K562 (cell line): Measurements from ENCODE around the gene ANKRD1. TPM values are rescaled to one million over a fixed set of nuclear protein-coding genes. Genes with fewer than 3 reads are reported as not detected.

Source experiments
- ATAC-seq: fragments of 200-7000 bp; cut with Tn5 transposase; 3 replicates; pipeline ENCODE4 v1.9.1; 2020; ENCODE audit warnings: moderate library complexity
- BruUV-seq: library from RNA; stranded (reverse); fragments of 400-500 nt; replicated peaks from 2 replicates; lab custom pipeline; 2021; lab: Mats Ljungman, UMichigan
- CTCF ChIA-PET: fragments of 300-600 bp; formaldehyde crosslinking; extraction: SDS; loops from one replicate; lab custom pipeline; 2021; ENCODE audit warnings: low intra/inter-chr PET ratio; lab: Yijun Ruan, JAX
- POLR2A ChIA-PET: fragments of 300-600, 350-650 bp; sonication (Branson Sonifier 250); formaldehyde crosslinking; extraction: SDS; loops from one replicate; lab custom pipeline; 2021; ENCODE audit warnings: antibody characterized with exemption, inconsistent platforms; lab: Yijun Ruan, JAX
- DNase-seq, 4 experiments: peaks; one replicate each; pipeline versions ENCODE4 v3.0.0 to v3.0.0-alpha.2; 2011 to 2018; ENCODE audit warnings: low spot score in 3 of 4, mixed read lengths in 3 of 4; ENCODE audit errors: extremely low read depth in 1 of 4
- FAIRE-seq: peaks from 2 replicates; lab custom pipeline; 2011; peaks lifted over from hg19 to GRCh38; lab: Jason Lieb, UNC
- H2AFZ ChIP-seq: 2 replicates; pipeline ENCODE4 v1.6.0; 2011; ENCODE audit warnings: low read depth, low read length, control low read depth, inconsistent platforms
- H3K27ac ChIP-seq: fragments of 200-600 bp; 3 replicates; pipeline ENCODE4 v1.8.0; 2011; ENCODE audit warnings: low read depth, mild to moderate bottlenecking, control low read depth, inconsistent platforms, low read length, moderate library complexity, mixed read lengths; ENCODE audit errors: extremely low read depth
- H3K27me3 ChIP-seq, 2 experiments: fragments of 300-600 bp in 1 of 2; 2 replicates in 1 of 2; 3 replicates in 1 of 2; pipeline versions ENCODE4 v1.6.0 to v1.8.0; 2011; ENCODE audit warnings: inconsistent platforms in 2 of 2, low read length in 2 of 2, mild to moderate bottlenecking in 1 of 2, mixed read lengths in 1 of 2, moderate library complexity in 1 of 2; ENCODE audit not compliant: control insufficient read depth in 2 of 2, insufficient read depth in 2 of 2
- H3K36me3 ChIP-seq: fragments of 300-600 bp; 3 replicates; pipeline ENCODE4 v1.8.0; 2011; ENCODE audit warnings: mild to moderate bottlenecking, low read length, inconsistent platforms; ENCODE audit not compliant: control insufficient read depth, insufficient read depth
- H3K4me1 ChIP-seq, 2 experiments: fragments of 200-600 bp in 1 of 2; replicated peaks in 1 of 2; 2 replicates in 1 of 2; 3 replicates in 1 of 2; pipeline versions ENCODE4 v1.5.1 to v1.8.0; 2011; ENCODE audit warnings: inconsistent platforms in 2 of 2, low read length in 2 of 2, mild to moderate bottlenecking in 1 of 2, mixed read lengths in 1 of 2, moderate library complexity in 1 of 2; ENCODE audit not compliant: control insufficient read depth in 2 of 2, insufficient read depth in 2 of 2
- H3K4me2 ChIP-seq: 2 replicates; pipeline ENCODE4 v1.6.1; 2011; ENCODE audit warnings: low read length, control low read depth, inconsistent platforms, mixed read lengths; ENCODE audit not compliant: insufficient read depth
- H3K4me3 ChIP-seq: fragments of 200-600 bp; sonication (generic), shearing (Covaris generic); 2 replicates; pipeline ENCODE4 v1.5.1; 2016; ENCODE audit warnings: control low read depth, inconsistent platforms
- H3K79me2 ChIP-seq: fragments of 200-600 bp; 3 replicates; pipeline ENCODE4 v1.8.0; 2011; ENCODE audit warnings: low read length, inconsistent platforms; ENCODE audit not compliant: control insufficient read depth, insufficient read depth
- H3K9ac ChIP-seq, 2 experiments: 2 replicates each; pipeline versions ENCODE4 v1.6.0 to v1.6.1; 2011; ENCODE audit warnings: low read depth in 2 of 2, low read length in 2 of 2, control low read depth in 1 of 2, inconsistent platforms in 1 of 2, mild to moderate bottlenecking in 1 of 2, mixed read lengths in 1 of 2; ENCODE audit not compliant: insufficient read depth in 1 of 2
- H3K9me1 ChIP-seq: one replicate; pipeline ENCODE4 v1.6.0; 2011; ENCODE audit warnings: inconsistent platforms, mild to moderate bottlenecking, low read length, moderate library complexity; ENCODE audit not compliant: control insufficient read depth, insufficient read depth
- H3K9me3 ChIP-seq: replicated peaks from 2 replicates; pipeline ENCODE4 v1.5.1; 2011; ENCODE audit warnings: low read depth, low read length, inconsistent platforms; ENCODE audit not compliant: control insufficient read depth, insufficient read depth
- H4K20me1 ChIP-seq: replicated peaks from 2 replicates; pipeline ENCODE4 v1.6.1; 2011; ENCODE audit warnings: low read length, inconsistent platforms, mixed read lengths; ENCODE audit not compliant: control insufficient read depth, insufficient read depth
- ARID2 ChIP-seq: fragments of 450-650 bp; IDR thresholded peaks from 2 replicates; pipeline ENCODE4 v1.6.1; 2017; ENCODE audit warnings: antibody characterized with exemption, mild to moderate bottlenecking
- CXXC5 ChIP-seq: fragments of 250-450 bp; sonication (Bioruptor Pico); IDR thresholded peaks from 2 replicates; pipeline ENCODE4 v1.8.0; 2022; ENCODE audit warnings: inconsistent platforms, mild to moderate bottlenecking, moderate library complexity
- ETV5 ChIP-seq: sonication (generic); formaldehyde crosslinking; IDR thresholded peaks from 2 replicates; pipeline ENCODE4 v1.4.0; 2020; ENCODE audit warnings: low read depth, mild to moderate bottlenecking, missing genetic modification reagents
- HDAC1 ChIP-seq, 2 experiments: fragments of 450-650 bp; IDR thresholded peaks; 2 replicates each; pipeline ENCODE4 v1.6.1; 2016 to 2017; ENCODE audit warnings: inconsistent platforms in 1 of 2, mild to moderate bottlenecking in 1 of 2, moderate library complexity in 1 of 2
- HDAC6 ChIP-seq: IDR thresholded peaks from 2 replicates; pipeline ENCODE4 v1.6.1; 2012; ENCODE audit warnings: low read depth, mild to moderate bottlenecking, control low read depth, inconsistent platforms, low read length, moderate library complexity
- KAT8 ChIP-seq: fragments of 450-650 bp; IDR thresholded peaks from 2 replicates; pipeline ENCODE4 v1.6.1; 2016; ENCODE audit warnings: low read depth, mild to moderate bottlenecking
- MCM2 ChIP-seq: fragments of 450-650 bp; IDR thresholded peaks from 2 replicates; pipeline ENCODE4 v1.6.1; 2017; ENCODE audit warnings: low read depth, mild to moderate bottlenecking
- NFE2L1 ChIP-seq: fragments of 450-650 bp; IDR thresholded peaks from 2 replicates; pipeline ENCODE4 v1.6.1; 2016; ENCODE audit warnings: missing genetic modification characterization, low read depth, mild to moderate bottlenecking, missing compliant biosample characterization, moderate library complexity, borderline replicate concordance
- RAD51 ChIP-seq: fragments of 450-650 bp; IDR thresholded peaks from 2 replicates; pipeline ENCODE4 v1.7.1; 2016; ENCODE audit warnings: low read depth, mild to moderate bottlenecking, borderline replicate concordance
- RBFOX2 ChIP-seq: fragments of 200-400 bp; formaldehyde crosslinking; IDR thresholded peaks from 2 replicates; pipeline ENCODE4 v1.6.1; 2017; ENCODE audit warnings: low read depth, mild to moderate bottlenecking, low read length, moderate library complexity
- SAP30 ChIP-seq: fragments of 200-600 bp; sonication (generic); IDR thresholded peaks from 2 replicates; pipeline ENCODE4 v1.6.1; 2012; ENCODE audit warnings: borderline replicate concordance, low read depth, mild to moderate bottlenecking, moderate library complexity, low read length, control low read depth, inconsistent platforms; ENCODE audit not compliant: insufficient read depth, poor library complexity, severe bottlenecking
- SMARCE1 ChIP-seq: fragments of 450-650 bp; IDR thresholded peaks from 2 replicates; pipeline ENCODE4 v1.7.1; 2016; ENCODE audit warnings: mild to moderate bottlenecking
- TBP ChIP-seq: optimal IDR thresholded peaks from 2 replicates; pipeline ENCODE3; 2011; ENCODE audit warnings: low read depth, low read length, improper control_type of control experiment
- ZFP1 ChIP-seq: fragments of 450-650 bp; formaldehyde crosslinking; IDR thresholded peaks from 2 replicates; pipeline ENCODE4 v1.4.0; 2020; ENCODE audit warnings: mild to moderate bottlenecking, mixed read lengths
- ZNF274 ChIP-seq: IDR thresholded peaks from 2 replicates; pipeline ENCODE4 v1.6.1; 2011; ENCODE audit warnings: low read depth, mild to moderate bottlenecking, low read length, moderate library complexity, borderline replicate concordance
- ZNF316 ChIP-seq: fragments of 450-650 bp; IDR thresholded peaks from 2 replicates; pipeline ENCODE4 v1.6.1; 2016
- WGBS: fragments of 100-300 bp; shearing (Covaris generic); methylation state at CpG from one replicate; pipeline ENCODE4 v1.1.6; 2016; ENCODE audit warnings: low coverage, mixed read lengths; ENCODE audit not compliant: insufficient coverage; ENCODE audit errors: missing lambda C conversion rate; 5-methylcytosine and 5-hydroxymethylcytosine counted together
- in situ Hi-C: fragments of 300-500 bp; cut with MboI; formaldehyde crosslinking; loops from 4 replicates; pipeline ENCODE4 v1.15.0; 2018; ENCODE audit warnings: inconsistent platforms, mixed read lengths
- intact Hi-C: fragments of 100-400 bp; cut with micrococcal nuclease; formaldehyde crosslinking; loops from 2 replicates; pipeline ENCODE4 v1.14.2; 2022
- polyA plus RNA-seq, 8 experiments: library from polyadenylated mRNA; depleted of rRNA in 4 of 8; stranded (reverse) in 5 of 8; unstranded in 3 of 8; fragments of >200 nt; fragmentation: Nextera tagmentation in 2 of 8; fragmentation: Illumina TruSeq in 1 of 8; extraction: Ambion mirVana in 2 of 8; extraction: Trizol in 1 of 8; gene quantifications; 2 replicates each; pipeline versions ENCODE4 v1.2.1 to v1.2.3, GENCODE V29; 2011 to 2014; ENCODE audit warnings: inconsistent platforms in 1 of 8, missing spikeins in 1 of 8
- total RNA-seq, 7 experiments: library from RNA; depleted of rRNA in 6 of 7; stranded (reverse); fragments of >200 nt in 6 of 7; fragmentation: Illumina TruSeq in 2 of 7; extraction: Trizol in 2 of 7; gene quantifications; 2 replicates each; pipeline versions ENCODE4 v1.2.1 to v1.2.3, GENCODE V29; 2011 to 2021; ENCODE audit warnings: low replicate concordance in 1 of 7
- TF ChIP-seq, protein P1 (sequence below): fragments of 250-450 bp; sonication (Bioruptor Pico); IDR thresholded peaks from 2 replicates; pipeline ENCODE4 v1.5.0; 2021; ENCODE audit warnings: mild to moderate bottlenecking, borderline replicate concordance
- TF ChIP-seq, protein P2 (sequence below): fragments of 250-450 bp; sonication (Bioruptor Pico); IDR thresholded peaks from 2 replicates; pipeline ENCODE4 v1.8.0; 2021; ENCODE audit warnings: borderline replicate concordance, mild to moderate bottlenecking, moderate library complexity; ENCODE audit not compliant: poor library complexity, severe bottlenecking

Gene ANKRD1
- total and polyA plus RNA-seq, 9 of the 15 experiments (the other 6 are each of a cell fraction or from before 2014, with no cell fraction given) = not detected

DNA sequence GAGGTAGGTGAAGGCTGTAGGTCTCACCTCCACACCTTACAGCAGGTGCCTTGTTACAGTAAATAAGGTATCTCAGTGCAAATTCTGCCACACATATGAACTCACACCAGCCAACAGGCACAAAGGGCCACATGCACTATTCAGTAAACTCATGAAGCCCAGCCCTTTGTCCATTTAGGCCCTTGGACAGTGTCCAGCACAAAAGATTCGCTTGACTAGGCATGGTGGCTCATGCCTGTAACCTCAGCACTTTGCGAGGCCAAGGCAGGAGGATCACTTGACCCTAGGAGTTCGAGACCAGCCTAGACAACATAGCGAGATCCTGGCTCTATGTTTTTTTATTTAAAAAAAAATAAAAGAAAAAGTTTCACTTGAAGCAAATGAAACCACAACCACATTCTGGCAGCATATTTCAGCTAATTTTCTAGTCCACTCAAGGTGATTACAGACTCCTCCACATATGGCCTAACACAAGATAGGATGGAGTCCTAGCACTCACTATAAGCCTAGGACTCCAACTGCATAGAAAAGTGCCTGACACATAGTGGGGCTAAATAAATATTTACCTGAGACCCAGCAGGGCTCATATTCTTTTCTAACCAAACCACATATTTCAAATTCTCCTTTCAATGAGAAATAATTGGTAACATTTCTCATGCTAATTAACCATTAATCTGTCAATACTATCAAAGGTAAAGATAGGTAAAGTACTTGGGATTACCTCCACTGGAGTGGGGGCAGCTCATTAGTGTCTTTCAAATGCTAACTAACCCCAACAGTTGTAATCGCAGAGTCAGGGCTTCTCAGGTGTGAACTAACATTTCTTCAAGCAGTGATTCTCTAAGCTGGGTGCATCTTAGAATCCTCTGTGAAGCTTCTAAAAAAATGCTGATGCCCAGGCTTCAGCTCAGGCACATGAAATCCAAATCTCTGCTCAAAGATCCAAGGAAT lies 4.5 kb upstream of the ANKRD1 start:
- ChIA-PET CTCF (no interaction called here), POLR2A (interaction anchor here (1.7 kb wide), 1 partner anchor 10 kb away, joined by 4 read pairs; no protein-coding TSS in a partner anchor)
- H3K9me3 ChIP-seq = no peaks in the 10 kb centered on the region
- BruUV-seq = no TSS peak
- no peaks in the 10 kb centered on the region for H3K36me3 ChIP-seq
- no peak overlapping the region for H3K4me3 ChIP-seq
- no peaks in the 10 kb centered on the region for H3K79me2 ChIP-seq
- FAIRE-seq = no peak
- H3K27ac ChIP-seq = no peak overlapping the region
- H3K27me3 ChIP-seq = peaks cover 0 to 5% of the 10 kb centered on the region in 2 experiments; a peak in 2 of 5 replicates
- H2AFZ ChIP-seq = no peak overlapping the region
- WGBS = 0% methylated on average over 5 of the region's 5 CpGs
- no peak overlapping the region for H3K4me2 ChIP-seq
- no peaks in the 10 kb centered on the region for H4K20me1 ChIP-seq
- H3K9me1 ChIP-seq = no peaks in the 10 kb centered on the region
- H3K9ac ChIP-seq = no peak overlapping the region
- H3K4me1 ChIP-seq = no peaks in the 10 kb centered on the region
- no peak for ATAC-seq
- DNase-seq = no peak
- in situ Hi-C loops = no loop called here
- intact Hi-C loops = no loop called here
- TF ChIP-seq, protein P1, sequence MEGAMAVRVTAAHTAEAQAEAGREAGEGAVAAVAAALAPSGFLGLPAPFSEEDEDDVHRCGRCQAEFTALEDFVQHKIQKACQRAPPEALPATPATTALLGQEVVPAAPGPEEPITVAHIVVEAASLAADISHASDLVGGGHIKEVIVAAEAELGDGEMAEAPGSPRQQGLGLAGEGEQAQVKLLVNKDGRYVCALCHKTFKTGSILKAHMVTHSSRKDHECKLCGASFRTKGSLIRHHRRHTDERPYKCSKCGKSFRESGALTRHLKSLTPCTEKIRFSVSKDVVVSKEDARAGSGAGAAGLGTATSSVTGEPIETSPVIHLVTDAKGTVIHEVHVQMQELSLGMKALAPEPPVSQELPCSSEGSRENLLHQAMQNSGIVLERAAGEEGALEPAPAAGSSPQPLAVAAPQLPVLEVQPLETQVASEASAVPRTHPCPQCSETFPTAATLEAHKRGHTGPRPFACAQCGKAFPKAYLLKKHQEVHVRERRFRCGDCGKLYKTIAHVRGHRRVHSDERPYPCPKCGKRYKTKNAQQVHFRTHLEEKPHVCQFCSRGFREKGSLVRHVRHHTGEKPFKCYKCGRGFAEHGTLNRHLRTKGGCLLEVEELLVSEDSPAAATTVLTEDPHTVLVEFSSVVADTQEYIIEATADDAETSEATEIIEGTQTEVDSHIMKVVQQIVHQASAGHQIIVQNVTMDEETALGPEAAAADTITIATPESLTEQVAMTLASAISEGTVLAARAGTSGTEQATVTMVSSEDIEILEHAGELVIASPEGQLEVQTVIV (CRISPR knock-in tag) = no peak
- no peak for TF ChIP-seq NFE2L1 (tag)
- no peak for TF ChIP-seq HDAC6
- no peak for TF ChIP-seq RAD51
- TF ChIP-seq HDAC1 (IDR thresholded peaks at IDR 0.05) = no peak
- TF ChIP-seq CXXC5 (CRISPR knock-in tag) = no peak
- TF ChIP-seq RBFOX2 = no peak
- no peak for TF ChIP-seq ARID2
- no peak for TF ChIP-seq ZNF316
- no peak for TF ChIP-seq KAT8
- TF ChIP-seq MCM2 = no peak
- no peak for TF ChIP-seq ETV5
- TF ChIP-seq SMARCE1 = no peak
- TF ChIP-seq SAP30 = no peak
- no peak for TF ChIP-seq ZFP1 (CRISPR knock-in tag)
- TF ChIP-seq, protein P2, sequence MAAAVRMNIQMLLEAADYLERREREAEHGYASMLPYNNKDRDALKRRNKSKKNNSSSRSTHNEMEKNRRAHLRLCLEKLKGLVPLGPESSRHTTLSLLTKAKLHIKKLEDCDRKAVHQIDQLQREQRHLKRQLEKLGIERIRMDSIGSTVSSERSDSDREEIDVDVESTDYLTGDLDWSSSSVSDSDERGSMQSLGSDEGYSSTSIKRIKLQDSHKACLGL = no peak
- TF ChIP-seq TBP = no peak
- no peak for TF ChIP-seq ZNF274
